NT2/D1 (cell line): Measurements from ENCODE around the gene UGT1A5.

Experiments used
- SUZ12 ChIP-seq: IDR thresholded peaks from 2 replicates; pipeline ENCODE4 v1.6.1; 2011; ENCODE audit not compliant: insufficient read length, insufficient read depth; ENCODE audit errors: extremely low read depth
- ZNF274 ChIP-seq: IDR thresholded peaks from 2 replicates; pipeline ENCODE4 v1.6.1; 2011; ENCODE audit warnings: mild to moderate bottlenecking, low read depth, low read length

GRCh38 chr2:233706720-233707119 is 6.0 kb upstream of the UGT1A5 start:
- TF ChIP-seq SUZ12, result no peak
- TF ChIP-seq ZNF274, result no peak
